Measurements from ENCODE around the gene B4GALT7.

B4GALT7 gene

DNA sequence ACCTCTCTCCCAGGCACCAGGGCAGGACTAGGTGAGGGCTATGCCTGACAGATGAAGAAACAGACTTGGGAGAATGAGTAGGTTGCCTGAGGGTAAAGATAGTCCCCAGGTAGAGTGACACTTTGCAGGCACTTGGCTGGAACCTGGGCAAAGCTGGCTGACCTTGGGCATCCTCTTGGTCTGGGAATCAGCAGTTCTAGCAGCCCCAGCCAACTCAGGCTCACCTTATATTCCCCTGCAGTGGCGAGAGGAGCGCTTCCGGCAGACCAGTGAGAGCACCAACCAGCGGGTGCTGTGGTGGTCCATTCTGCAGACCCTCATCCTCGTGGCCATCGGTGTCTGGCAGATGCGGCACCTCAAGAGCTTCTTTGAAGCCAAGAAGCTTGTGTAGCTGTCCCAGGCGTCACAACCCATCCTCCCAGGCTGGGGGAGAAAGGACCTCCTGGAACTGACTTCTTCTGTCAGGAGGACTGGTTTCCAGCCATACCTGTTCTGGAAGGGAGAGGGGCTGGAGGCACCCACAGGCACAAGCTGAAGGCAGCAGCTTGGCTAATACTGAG is 4.8 kb upstream of the B4GALT7 start:
- DNase-seq, result no peak

DNA sequence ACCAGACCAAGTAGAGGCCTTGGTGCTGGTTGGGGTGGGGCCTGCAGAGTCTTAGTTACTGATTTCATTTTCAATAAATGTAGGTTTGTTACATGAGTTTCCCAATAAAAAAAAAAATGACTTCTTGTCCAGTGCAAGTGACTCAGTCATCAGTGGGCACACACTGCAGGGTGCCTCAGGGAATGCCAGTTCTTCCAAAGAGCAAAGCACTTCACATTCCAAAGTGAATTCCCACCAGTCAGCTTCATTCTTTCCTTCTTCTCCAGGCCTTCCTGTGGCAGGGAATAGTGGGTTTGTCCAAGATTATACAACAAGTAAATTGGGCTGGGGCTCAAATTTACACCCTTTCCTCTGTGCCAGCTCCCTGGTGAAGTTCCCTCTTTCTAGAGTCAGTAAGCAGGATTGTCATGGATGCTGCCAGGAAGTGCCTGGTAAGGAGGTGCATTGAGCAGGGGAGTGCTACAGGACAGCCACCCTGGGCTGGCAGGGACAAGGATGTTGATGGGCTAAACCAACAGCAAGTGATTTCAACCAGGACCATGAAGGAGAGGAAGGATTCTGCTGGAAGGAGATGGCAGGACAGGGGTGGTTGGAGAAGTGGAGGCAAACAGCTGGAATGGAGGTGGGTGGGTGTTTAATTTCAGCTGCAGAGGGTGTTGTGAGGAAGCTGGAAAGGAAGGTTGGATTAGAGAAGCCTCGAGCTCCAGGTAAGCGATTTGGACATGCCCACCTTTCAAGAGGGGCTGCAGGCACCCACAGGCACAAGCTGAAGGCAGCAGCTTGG is 3.7 kb upstream of the B4GALT7 start:
- no peak for DNase-seq

DNA sequence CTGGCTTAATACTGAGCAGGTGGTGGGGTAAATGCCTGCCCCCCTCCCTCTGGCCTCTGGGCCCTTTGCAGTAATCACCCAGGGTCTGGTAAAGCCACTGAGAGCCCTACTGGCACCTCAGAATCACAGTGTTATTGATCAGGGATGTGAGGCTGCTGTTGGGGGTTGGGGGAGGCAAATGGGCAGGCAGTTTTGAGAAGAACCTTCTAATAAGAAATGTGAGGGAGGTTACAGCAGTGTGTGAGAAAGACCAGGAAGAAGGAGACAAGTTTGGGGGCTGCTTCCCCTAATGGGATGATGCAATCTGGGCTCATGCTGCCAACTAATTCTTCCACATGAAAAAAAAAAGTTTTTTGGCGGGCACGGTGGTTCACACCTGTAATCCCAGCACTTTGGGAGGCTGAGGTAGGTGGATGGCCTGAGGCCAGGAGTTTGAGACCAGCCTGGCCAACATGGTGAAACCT is 3.1 kb upstream of the B4GALT7 start:
- DNase-seq, result no peak

DNA sequence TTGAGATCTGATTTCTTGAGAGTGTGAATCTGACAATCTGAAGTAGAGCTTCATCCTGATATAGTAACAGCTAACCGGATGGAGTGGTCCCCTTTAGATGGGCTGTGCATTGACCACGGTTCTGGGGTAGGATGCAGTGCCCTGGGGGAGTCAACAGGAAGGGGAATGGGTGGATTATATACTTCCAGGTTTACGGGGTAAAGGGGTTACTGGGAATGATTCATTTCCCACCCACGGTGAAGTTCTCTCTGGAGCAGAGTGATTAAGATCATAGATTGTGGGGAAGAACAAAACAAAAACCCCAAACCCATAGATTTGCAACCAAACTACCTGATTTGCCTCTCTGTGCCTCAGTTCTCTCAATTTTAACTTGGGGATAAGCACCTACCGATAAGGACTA is 1.5 kb upstream of the B4GALT7 start:
- DNase-seq, result no peak

DNA sequence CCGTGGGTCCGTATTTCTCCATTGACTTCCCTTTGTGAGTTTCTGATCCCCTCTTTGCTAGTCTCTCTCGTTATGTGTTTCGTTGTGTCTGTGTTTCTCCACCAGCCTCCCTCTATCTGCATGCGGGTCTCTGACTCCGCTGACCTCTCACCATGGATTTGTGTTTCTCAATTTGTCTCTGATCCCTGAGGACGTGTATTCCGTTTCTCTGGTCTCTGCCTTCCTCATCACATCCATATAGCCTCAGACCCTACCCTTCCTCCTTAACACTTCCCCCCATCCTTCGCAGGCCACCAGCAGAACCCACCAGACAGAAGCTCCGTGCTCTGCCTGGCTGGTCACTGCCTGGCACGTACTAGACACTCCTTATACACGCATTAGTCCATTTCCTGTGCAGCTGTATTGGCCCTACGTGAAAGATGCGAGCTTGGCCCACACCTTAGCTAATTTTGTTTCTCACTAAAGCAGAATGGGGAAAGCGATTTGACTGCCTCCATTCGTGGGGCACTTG is 631 bp downstream of the B4GALT7 start:
- DNase-seq, result no peak

DNA sequence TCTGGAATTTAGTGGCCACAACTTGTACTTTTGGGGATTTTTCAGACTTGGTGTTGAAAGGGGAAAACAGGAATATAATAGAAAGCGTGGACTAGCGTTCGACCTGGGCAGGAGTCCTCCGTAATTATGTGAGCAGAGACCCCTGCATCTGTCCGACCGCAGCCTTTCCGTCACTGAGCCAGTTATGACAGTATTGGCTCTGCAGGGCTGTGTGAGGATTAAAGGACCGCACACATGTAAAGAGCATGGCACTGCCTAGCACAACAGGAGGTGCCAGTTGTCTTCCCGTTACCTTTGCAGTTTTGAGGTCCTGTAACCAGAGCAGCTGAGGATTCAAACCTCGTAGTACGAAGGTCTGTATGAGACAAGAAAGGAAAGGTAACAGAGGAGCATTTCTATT is 1.2 kb downstream of the B4GALT7 start:
- no peak for DNase-seq

DNA sequence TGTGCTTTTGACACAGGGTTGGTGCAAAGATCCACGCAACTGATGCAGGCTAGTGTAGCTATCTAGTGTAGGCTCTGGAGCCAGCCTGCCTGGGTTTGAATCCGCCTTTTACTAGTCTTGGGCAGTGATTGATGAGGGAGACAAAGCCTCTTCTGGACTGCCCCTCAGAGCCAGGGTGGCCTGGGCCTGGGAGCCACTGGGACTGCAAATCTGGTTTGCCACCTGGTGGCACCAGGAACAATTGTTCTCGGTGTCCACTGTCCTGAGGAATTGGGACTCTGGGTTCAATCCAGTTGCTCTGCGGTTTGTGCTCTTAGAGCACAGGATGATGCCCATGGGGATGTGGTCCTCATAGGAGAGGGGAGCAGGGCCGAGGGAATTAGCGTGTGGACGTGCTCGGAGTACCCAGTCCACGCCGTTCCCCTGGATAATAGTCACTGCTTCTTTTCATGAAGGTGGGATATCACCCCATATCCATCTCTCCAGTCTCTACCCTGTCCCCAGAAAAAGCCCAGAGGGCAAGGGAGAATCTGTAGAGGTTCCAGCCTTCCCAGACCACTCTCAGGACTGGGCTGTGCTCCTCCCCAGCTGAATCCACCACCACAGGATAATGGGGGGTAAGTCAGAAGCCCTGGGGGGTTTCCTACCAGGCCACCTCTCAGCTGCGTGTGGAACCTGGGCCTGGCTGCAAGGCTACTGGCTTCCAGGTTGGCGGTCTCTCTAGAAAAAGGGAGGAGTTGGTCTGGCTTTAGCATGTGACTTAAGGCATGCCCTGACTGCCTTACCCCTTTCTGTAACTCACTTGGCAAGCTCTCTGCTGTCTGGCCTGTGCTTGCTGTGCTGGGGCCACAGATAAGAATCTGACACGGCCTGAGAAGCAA is 1.9 kb downstream of the B4GALT7 start:
- DNase-seq, result no peak

DNA sequence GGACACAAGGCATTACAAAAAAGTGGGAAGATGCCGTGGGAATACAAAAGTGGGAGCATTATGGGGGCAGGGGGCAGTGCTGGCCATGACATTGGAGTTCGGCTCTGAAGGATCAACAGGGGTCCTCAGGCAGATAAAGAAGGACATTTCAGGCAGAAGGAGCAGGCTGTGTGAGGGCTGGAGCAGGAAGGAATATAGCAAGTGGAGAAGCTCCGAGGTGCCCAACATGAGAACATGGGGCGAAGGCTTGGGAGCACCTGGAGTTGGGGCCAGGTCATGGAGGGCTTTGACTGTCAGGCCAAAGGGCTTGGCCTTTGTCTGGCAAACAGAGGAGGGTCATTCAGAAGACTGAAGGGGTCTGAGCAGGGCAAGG is 2.5 kb downstream of the B4GALT7 start:
- DNase-seq, result no peak

DNA sequence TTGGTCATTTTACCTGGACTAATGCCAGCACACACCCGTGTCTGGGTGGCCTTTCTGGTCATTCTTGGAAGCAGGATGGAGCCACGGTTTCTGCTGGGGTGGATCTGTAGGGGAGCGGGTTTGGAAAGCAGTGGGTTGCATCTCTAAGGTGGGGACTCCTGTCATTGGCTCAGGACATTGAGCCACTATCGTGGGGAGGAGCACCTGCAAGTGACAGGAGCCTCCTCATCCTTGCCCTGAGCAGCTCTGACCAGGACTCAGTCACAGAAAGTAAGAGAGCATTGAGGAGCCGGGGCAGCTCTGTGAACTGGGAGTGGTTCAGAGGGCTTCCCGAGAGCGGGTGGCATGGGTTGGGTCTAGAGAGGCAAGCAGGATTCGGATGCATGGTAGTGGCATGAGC is 3.7 kb downstream of the B4GALT7 start:
- no peak for DNase-seq

DNA sequence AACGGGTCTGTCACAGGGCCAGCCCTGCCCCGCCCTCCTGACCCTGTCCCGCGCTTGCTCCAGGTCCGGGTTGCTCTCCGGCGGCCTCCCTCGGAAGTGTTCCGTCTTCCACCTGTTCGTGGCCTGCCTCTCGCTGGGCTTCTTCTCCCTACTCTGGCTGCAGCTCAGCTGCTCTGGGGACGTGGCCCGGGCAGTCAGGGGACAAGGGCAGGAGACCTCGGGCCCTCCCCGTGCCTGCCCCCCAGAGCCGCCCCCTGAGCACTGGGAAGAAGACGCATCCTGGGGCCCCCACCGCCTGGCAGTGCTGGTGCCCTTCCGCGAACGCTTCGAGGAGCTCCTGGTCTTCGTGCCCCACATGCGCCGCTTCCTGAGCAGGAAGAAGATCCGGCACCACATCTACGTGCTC is 4.2 kb downstream of the B4GALT7 start:
- DNase-seq, result no peak

DNA sequence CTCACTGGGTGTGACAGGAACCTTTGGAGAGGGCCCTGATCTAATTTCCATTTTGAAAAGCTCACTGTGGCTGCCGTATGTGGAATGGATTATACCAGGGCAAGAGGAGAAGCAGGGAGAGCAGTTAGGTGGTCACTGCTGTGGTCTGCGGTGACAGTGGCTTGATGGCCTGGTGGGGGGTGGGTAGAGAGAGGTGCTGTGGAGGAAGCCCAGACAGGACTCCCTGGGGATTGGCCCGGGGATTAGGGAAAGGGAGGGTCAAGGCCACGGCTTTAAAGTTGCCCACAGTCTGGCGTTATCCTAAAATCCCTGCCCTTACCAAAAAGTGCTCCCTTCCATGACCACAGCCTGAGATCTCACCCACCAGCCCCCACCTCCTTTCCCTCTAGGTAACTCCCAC is 4.7 kb downstream of the B4GALT7 start:
- DNase-seq, result no peak

DNA sequence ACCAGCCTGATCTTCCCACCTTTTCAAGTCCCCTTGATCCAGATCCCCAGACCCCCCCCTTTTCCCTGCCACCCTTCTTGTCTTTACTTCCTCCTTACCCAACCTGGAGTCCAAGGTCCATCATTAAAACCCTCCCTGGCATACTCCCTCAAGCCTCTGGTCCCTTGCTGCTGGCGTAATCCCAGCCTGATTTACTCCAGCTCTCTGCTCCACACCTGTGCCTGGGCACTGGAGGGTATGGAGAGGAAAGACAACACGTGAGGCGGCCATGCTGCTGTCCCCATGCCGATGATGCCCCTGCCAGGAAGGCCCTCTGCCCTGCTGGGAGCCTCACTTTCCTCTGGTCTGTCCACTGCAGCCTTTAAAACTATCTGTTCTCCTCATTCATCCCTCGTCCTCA is 5.1 kb downstream of the B4GALT7 start:
- no peak for DNase-seq

DNA sequence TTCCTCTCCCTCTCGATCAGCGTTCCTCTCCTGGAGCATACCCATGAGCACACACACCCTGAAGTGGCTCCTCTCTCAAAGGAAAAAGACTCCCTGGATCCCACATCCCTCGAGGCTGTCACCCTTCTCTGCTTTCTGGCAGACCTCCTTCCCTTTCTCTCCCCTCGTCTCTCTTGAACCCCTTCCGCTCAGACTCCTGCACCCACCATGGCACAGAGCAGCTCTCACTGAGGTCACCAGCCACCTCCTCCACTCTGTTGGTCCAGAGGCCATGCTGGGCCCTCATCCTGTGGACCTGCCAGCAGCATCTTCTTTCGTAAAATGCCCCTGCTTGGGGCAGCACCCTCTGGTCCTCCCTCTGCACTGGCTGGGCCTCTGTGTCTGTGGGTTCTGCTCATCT is 5.7 kb downstream of the B4GALT7 start:
- no peak for DNase-seq

DNA sequence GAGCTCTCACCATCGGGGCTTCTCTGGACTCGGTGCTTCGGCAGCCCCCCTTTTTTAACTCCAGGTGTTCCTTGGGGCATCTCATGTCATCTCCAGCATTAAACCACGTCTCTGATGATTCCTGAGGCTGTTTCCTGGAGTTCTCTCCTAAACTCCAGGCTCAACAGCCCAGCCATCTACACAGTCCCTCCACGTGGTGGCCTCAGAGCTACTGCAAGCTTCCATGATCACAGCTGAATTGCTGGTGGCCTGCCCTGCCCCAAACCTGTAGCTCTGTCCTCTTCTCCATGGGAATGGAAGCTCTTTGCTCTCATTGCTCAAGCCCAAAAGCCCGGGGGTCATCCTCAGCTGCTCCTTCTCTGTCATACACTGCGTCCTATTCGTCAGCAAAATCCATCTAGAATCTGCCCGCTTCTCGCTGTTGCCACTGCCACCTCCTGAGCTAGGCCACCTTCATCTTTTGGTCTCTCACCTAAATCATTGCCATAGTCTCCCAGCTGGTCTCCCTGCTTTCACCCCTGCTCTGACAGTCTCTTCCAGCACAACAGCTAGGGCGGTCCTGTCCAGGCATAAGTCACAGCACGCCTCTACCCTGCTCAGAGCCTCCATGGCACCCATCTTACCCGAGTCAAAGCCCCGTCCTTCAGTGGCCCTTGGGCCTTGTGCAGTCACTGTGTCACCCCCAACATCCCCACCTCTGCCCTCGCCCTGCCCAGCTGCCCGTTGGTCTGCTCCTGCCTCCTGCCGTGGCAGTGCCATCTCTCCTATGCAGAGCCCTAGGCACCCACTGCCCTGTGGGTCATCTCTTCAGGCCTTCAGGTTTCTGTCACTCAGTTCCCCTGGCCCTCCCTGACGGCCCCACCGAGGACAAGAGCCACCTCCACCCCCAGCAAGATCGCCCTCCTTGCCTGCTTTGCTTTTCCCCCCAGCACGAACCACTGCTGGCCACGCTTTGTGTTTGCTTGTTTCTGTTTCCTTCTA is 6.4 kb downstream of the B4GALT7 start:
- DNase-seq, result no peak

DNA sequence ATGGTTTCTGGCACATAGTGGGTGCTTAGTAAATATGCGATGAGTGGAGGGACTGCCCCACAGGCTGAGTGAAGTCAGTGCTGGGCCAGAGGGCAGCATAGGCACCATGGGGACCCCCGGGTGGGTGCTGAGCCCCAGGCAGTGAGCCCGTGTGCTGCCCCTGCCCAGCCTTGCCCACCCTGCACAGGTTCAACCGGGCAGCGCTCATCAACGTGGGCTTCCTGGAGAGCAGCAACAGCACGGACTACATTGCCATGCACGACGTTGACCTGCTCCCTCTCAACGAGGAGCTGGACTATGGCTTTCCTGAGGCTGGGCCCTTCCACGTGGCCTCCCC is 7.2 kb downstream of the B4GALT7 start:
- DNase-seq, result no peak

DNA sequence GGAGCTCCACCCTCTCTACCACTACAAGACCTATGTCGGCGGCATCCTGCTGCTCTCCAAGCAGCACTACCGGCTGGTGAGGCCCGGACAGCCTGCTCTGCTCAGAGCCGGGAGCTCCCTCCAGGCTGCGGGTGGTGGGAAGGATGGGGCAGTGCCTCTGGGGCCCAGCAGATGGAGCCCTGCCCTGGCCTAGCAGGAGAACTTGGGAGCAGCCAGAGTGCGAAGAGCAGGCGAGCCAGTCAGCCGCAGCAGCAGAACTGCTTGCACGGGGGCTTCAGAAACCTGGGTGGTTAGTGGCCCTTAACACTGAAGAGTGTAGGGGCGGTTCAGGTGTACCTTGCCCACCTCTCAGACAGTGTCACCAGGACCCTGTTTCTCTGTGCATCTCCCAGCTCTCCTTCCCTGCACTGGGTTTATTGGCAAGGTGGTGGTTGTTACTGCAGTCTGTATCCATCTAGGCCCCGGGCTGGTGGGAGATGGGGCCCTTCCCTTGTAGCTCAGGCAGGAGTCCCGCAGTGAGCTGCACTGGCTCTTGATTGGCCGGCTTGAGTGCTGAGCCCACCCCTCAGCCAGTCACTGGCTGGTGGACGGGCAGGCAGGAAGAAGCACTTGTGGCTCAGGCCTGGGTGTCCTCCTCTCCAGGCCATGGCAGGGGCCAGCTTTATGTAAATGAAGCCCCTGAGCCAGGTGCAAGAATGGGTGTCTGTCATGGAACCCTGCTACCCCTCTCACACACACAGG is 7.7 kb downstream of the B4GALT7 start:
- peak; percentile 26 for DNase-seq

DNA sequence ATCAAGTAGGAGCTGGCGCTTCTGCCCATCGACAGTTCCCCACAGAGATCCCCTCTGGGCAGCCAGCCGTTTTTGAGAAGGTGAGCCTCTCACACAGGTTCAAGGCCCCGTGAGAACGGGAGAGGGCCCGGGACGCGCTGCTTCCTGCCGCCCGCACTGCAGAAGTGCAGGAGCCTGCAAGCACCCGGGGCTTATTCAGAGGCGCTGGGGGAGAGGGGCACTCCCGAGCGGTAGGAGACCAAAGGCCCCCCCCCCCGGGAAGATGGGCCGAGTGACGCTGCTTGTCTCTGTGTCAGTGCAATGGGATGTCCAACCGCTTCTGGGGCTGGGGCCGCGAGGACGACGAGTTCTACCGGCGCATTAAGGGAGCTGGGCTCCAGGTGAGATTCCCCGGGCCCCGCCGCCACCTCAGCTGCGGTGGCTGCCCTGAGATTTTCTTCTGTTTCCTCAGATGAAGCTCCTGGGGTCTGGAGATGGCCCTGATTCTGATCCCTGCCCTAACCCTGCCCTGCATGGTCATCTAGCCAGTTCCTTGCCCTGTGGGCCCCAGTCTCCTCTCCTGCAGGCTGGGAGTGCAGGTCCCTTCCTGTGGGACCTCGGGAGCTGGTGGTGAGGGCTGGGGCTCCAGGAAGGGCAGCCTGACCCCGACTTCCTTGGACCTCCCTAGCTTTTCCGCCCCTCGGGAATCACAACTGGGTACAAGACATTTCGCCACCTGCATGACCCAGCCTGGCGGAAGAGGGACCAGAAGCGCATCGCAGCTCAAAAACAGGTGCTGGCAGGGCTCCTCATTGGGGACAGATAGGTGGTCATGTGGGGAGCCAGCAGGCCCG is 8.5 kb downstream of the B4GALT7 start:
- DNase-seq, result no peak

DNA sequence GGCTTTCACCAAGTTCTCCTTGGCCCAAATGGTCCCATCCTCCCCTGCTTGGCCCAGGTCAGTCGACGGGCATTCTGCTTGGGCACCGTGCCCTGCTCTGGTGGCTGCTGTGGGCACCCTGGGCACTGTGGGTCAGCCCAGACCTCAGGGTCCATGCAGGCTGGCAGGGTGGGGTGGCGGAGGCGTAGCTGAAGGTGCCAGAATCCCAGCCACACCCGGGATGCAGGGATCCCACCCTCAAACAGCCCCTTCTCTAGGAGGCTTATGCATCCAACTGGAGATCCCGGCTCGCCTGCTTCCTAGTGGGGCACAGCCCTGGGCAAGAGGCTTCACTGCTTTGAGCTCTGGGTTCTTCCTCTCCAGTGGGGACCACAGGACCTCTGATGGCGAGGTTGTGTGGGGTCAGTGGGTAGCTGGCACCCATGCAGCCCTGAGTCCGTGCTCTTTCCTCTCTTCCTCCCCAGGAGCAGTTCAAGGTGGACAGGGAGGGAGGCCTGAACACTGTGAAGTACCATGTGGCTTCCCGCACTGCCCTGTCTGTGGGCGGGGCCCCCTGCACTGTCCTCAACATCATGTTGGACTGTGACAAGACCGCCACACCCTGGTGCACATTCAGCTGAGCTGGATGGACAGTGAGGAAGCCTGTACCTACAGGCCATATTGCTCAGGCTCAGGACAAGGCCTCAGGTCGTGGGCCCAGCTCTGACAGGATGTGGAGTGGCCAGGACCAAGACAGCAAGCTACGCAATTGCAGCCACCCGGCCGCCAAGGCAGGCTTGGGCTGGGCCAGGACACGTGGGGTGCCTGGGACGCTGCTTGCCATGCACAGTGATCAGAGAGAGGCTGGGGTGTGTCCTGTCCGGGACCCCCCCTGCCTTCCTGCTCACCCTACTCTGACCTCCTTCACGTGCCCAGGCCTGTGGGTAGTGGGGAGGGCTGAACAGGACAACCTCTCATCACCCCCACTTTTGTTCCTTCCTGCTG is 9.4 kb downstream of the B4GALT7 start:
- no peak for DNase-seq

DNA sequence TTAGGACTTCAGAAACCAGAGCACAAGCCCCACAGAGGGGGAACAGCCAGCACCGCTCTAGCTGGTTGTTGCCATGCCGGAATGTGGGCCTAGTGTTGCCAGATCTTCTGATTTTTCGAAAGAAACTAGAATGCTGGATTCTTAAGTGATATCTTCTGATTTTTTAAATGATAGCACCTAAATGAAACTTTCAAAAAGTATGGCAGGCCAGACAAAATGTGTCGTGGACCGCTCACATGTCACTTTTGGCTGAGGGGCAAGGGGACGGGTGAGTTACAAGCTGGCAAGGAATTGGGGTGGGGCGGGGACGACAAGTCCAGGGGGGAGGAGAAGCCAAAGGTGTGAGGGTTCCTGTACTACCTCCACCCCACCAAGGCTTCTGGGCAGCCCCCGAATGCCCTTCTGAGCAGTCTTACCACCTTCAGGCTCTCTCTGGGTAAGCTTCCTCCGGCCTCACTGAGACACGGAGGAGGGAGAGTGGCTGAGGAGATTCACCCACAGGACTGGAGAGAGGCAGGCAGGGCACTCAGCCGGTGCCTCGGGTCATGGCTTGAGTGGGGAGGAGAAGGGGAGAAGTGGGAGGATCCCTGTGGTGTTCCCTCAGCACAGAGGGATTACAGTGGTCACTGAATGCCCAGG is 10.3 kb downstream of the B4GALT7 start:
- DNase-seq, result no peak

Data from NCI-H1048 (cell line).